ENCODE data around the gene ST7. TPM values are rescaled to one million over a fixed set of nuclear protein-coding genes. Genes with fewer than 3 reads are reported as not detected.

ST7 gene
- total RNA-seq, 2 donors from 2014 or later: 24.6 to 34.3 TPM

GRCh38 chr7:117205873-117206272 lies 252.6 kb downstream of the ST7 start:
- DNase-seq: no peak
- H3K9me3 ChIP-seq: no peaks in the 10 kb centered on the region
- H3K36me3 ChIP-seq (replicated peaks in 1 of 2; ENCODE audit: insufficient read depth in 1 of 2, low read depth in 2 of 2): peaks cover 0 to 2% of the 10 kb centered on the region in 2 donors
- no peak for ATAC-seq
- H3K4me1 ChIP-seq: no peaks in the 10 kb centered on the region
- H3K27me3 ChIP-seq: no peaks in the 10 kb centered on the region
- no peak overlapping the region for H3K4me3 ChIP-seq
- no peak for TF ChIP-seq POLR2A (IDR thresholded peaks at IDR 0.05)
- TF ChIP-seq, protein P1, sequence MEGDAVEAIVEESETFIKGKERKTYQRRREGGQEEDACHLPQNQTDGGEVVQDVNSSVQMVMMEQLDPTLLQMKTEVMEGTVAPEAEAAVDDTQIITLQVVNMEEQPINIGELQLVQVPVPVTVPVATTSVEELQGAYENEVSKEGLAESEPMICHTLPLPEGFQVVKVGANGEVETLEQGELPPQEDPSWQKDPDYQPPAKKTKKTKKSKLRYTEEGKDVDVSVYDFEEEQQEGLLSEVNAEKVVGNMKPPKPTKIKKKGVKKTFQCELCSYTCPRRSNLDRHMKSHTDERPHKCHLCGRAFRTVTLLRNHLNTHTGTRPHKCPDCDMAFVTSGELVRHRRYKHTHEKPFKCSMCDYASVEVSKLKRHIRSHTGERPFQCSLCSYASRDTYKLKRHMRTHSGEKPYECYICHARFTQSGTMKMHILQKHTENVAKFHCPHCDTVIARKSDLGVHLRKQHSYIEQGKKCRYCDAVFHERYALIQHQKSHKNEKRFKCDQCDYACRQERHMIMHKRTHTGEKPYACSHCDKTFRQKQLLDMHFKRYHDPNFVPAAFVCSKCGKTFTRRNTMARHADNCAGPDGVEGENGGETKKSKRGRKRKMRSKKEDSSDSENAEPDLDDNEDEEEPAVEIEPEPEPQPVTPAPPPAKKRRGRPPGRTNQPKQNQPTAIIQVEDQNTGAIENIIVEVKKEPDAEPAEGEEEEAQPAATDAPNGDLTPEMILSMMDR (IDR thresholded peaks at IDR 0.05): no peak
- WGBS, 2 donors: 89 to 97% methylated on average over 2 of the region's 2 CpGs
- H3K27ac ChIP-seq: no peak overlapping the region
- intact Hi-C loops (cut with DNase I): no loop called here

DNA sequence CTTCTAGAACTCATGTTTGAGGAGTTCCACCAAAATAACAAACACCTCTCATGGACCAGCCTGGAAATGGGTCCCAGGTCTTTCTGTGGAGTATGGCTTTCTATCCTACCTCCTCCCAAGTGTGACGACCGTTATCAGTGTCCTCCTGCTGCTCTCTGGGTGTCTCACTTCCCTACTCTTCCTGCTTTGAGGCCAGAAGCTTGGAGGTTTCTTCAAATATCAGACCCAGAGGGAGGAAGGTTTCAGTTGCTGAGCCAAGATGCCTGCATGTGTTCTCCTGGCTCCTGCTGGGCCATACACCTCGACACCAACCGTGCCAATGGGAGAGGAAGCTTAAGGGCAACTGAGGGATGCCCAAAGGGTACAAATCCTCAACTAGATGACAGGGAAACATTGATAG lies 255.0 kb downstream of the ST7 start:
- H3K9me3 ChIP-seq: no peaks in the 10 kb centered on the region
- no peaks in the 10 kb centered on the region for H3K4me1 ChIP-seq
- TF ChIP-seq POLR2A (IDR thresholded peaks at IDR 0.05): no peak
- TF ChIP-seq, protein P1 (IDR thresholded peaks at IDR 0.05): no peak
- ATAC-seq (no peak), DNase-seq (no peak)
- H3K4me3 ChIP-seq: no peak overlapping the region
- intact Hi-C loops (cut with DNase I): no loop called here
- H3K36me3 ChIP-seq (replicated peaks in 1 of 2; ENCODE audit: insufficient read depth in 1 of 2, low read depth in 2 of 2): peaks cover 0 to 2% of the 10 kb centered on the region in 2 donors
- H3K27ac ChIP-seq: no peak overlapping the region
- WGBS, 2 donors: 81 to 87% methylated on average over 4 of the region's 4 CpGs
- H3K27me3 ChIP-seq: no peaks in the 10 kb centered on the region

DNA sequence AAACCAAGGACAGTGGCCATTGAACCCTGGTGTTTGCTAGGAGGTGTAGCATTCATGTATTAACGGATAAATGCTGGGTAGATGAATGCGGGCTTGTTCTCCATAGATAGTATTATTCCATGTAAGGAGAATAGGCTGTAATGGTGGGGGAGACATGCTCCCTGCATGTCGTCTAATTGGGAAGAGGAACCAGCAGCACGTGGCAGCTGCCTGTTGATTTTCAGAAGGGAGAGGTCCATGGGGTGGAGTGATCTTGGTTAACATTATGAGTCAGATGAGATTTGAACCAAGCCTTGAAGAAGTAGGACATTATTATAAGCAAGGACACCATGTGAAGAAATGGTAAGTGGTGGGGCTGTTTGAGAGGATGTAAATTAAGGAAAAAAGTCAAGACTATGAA lies 257.1 kb downstream of the ST7 start:
- intact Hi-C loops (cut with DNase I): no loop called here
- no peak for ATAC-seq
- 86 to 91% methylated on average over 4 of the region's 4 CpGs for WGBS, 2 donors
- Histone ChIP-seq H3K4me3 (no peak overlapping the region), H3K4me1 (no peaks in the 10 kb centered on the region), H3K36me3 (replicated peaks in 1 of 2; ENCODE audit: insufficient read depth in 1 of 2, low read depth in 2 of 2) (peaks cover 0 to 2% of the 10 kb centered on the region in 2 donors), H3K27me3 (no peaks in the 10 kb centered on the region), H3K27ac (no peak overlapping the region), H3K9me3 (no peaks in the 10 kb centered on the region)
- TF ChIP-seq, protein P1 (IDR thresholded peaks at IDR 0.05): no peak
- TF ChIP-seq POLR2A (IDR thresholded peaks at IDR 0.05): no peak
- no peak for DNase-seq

DNA sequence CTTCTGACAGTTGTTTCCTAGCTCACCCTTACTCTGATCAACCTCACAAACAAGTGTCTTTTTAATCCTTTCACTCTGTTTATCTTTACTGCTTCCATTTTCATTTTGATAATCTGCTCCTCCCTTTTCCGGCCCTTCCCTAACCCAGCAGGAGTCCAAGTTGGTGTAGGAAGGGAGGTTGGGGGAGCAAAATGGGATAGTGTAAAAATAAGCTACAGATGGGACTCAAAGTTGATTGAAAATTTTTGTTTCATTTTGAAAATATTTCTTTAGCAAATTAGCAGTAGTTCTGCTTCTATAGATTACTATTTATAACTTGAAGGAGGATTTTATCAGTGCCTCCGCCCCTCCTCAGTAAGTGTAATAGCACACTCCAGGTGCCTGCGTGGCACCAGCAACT lies 257.6 kb downstream of the ST7 start:
- Histone ChIP-seq H3K36me3 (replicated peaks in 1 of 2; ENCODE audit: insufficient read depth in 1 of 2, low read depth in 2 of 2) (peaks cover 0 to 2% of the 10 kb centered on the region in 2 donors), H3K4me1 (no peaks in the 10 kb centered on the region), H3K4me3 (no peak overlapping the region), H3K27ac (no peak overlapping the region), H3K9me3 (no peaks in the 10 kb centered on the region), H3K27me3 (no peaks in the 10 kb centered on the region)
- intact Hi-C loops (cut with DNase I): no loop called here
- TF ChIP-seq POLR2A (IDR thresholded peaks at IDR 0.05): no peak
- TF ChIP-seq, protein P1 (IDR thresholded peaks at IDR 0.05): no peak
- WGBS, 2 donors: 92 to 94% methylated on average over 3 of the region's 3 CpGs
- ATAC-seq: no peak
- DNase-seq: no peak

- ATAC-seq (no peak), DNase-seq (no peak)
- Histone ChIP-seq H3K36me3 (replicated peaks in 1 of 2; ENCODE audit: insufficient read depth in 1 of 2, low read depth in 2 of 2) (peaks cover 0 to 2% of the 10 kb centered on the region in 2 donors), H3K9me3 (no peaks in the 10 kb centered on the region), H3K4me1 (no peaks in the 10 kb centered on the region), H3K4me3 (no peak overlapping the region), H3K27ac (no peak overlapping the region), H3K27me3 (no peaks in the 10 kb centered on the region)
- intact Hi-C loops (cut with DNase I): no loop called here
- TF ChIP-seq, protein P1 (IDR thresholded peaks at IDR 0.05): no peak
- no peak for TF ChIP-seq POLR2A (IDR thresholded peaks at IDR 0.05)
Observed at GRCh38 chr7:117211614-117212013, 258.3 kb downstream of the ST7 start.
